SK-N-SH (cell line): ENCODE results near the gene SETD4. TPM values are rescaled to one million over a fixed set of nuclear protein-coding genes. Genes with fewer than 3 reads are reported as not detected.

ENCODE experiments used
- CTCF ChIA-PET: fragments of 300-600, 350-600 bp; formaldehyde crosslinking; extraction: SDS; loops from one replicate; lab custom pipeline; 2021; lab: Yijun Ruan, JAX
- POLR2A ChIA-PET: fragments of 350-600 bp; sonication (Branson Sonifier 250); formaldehyde crosslinking; extraction: SDS; loops from one replicate; lab custom pipeline; 2020; ENCODE audit warnings: antibody characterized with exemption, inconsistent platforms; lab: Yijun Ruan, JAX
- DNase-seq: peaks from one replicate; pipeline ENCODE4 v3.0.0; 2012
- H2AFZ ChIP-seq: fragments of 200-600 bp; sonication (generic); 2 replicates; pipeline ENCODE4 v1.8.1; 2016; ENCODE audit warnings: antibody characterized with exemption, mild to moderate bottlenecking, low read depth
- H3F3A ChIP-seq: fragments of 200-600 bp; sonication (generic); replicated peaks from 2 replicates; pipeline ENCODE3; 2016; ENCODE audit warnings: antibody characterized with exemption, mild to moderate bottlenecking; ENCODE audit not compliant: insufficient read depth
- H3K27ac ChIP-seq, 2 experiments: fragments of 200-500 bp in 1 of 2; fragments of 200-600 bp in 1 of 2; sonication (Bioruptor generic) in 1 of 2; sonication (generic), shearing (Covaris generic) in 1 of 2; 2 replicates each; pipeline versions ENCODE4 v1.5.1 to v1.6.1; 2014 to 2016; ENCODE audit warnings: low read depth in 2 of 2, inconsistent platforms in 1 of 2, low read length in 1 of 2, mild to moderate bottlenecking in 1 of 2, mixed read lengths in 1 of 2
- H3K27me3 ChIP-seq: fragments of 200-600 bp; sonication (generic), shearing (Covaris generic); 2 replicates; pipeline ENCODE4 v1.6.1; 2016; ENCODE audit warnings: mixed run types; ENCODE audit not compliant: insufficient read depth
- H3K36me3 ChIP-seq, 2 experiments: fragments of 200-500 bp in 1 of 2; fragments of 200-600 bp in 1 of 2; sonication (Bioruptor generic) in 1 of 2; sonication (generic) in 1 of 2; replicated peaks in 1 of 2; 2 replicates each; pipeline versions ENCODE3 to v1.5.1; 2014 to 2016; ENCODE audit warnings: low read length in 1 of 2, mild to moderate bottlenecking in 1 of 2; ENCODE audit not compliant: insufficient read depth in 2 of 2, control insufficient read depth in 1 of 2
- H3K4me1 ChIP-seq, 2 experiments: fragments of 200-500 bp in 1 of 2; fragments of 200-600 bp in 1 of 2; sonication (Bioruptor generic) in 1 of 2; sonication (generic), shearing (Covaris generic) in 1 of 2; 2 replicates each; pipeline versions ENCODE4 v1.5.1 to v1.6.1; 2014 to 2016; ENCODE audit warnings: low read depth in 1 of 2, low read length in 1 of 2, mixed run types in 1 of 2; ENCODE audit not compliant: insufficient read depth in 2 of 2, control insufficient read depth in 1 of 2
- H3K4me2 ChIP-seq: fragments of 200-600 bp; sonication (generic), shearing (Covaris generic); 2 replicates; pipeline ENCODE4 v1.6.1; 2017; ENCODE audit warnings: mixed run types
- H3K4me3 ChIP-seq, 2 experiments: fragments of 200-500 bp in 1 of 2; fragments of 200-600 bp in 1 of 2; sonication (Bioruptor generic) in 1 of 2; sonication (generic), shearing (Covaris generic) in 1 of 2; 2 replicates each; pipeline versions ENCODE4 v1.5.1 to v1.8.1; 2014 to 2016; ENCODE audit warnings: low read depth in 2 of 2, inconsistent platforms in 1 of 2, low read length in 1 of 2, mild to moderate bottlenecking in 1 of 2, mixed read lengths in 1 of 2, moderate library complexity in 1 of 2
- H3K79me2 ChIP-seq: fragments of 200-600 bp; sonication (generic); 2 replicates; pipeline ENCODE4 v1.8.1; 2017; ENCODE audit warnings: mild to moderate bottlenecking; ENCODE audit not compliant: insufficient read depth
- H3K9ac ChIP-seq: fragments of 200-600 bp; sonication (generic); 2 replicates; pipeline ENCODE4 v1.6.1; 2017; ENCODE audit warnings: mixed run types
- H3K9me2 ChIP-seq: fragments of 200-600 bp; sonication (generic); 2 replicates; pipeline ENCODE4 v1.6.1; 2017; ENCODE audit warnings: mixed run types
- H3K9me3 ChIP-seq: fragments of 200-600 bp; sonication (generic); 2 replicates; pipeline ENCODE4 v1.6.1; 2017; ENCODE audit warnings: mixed run types, mild to moderate bottlenecking, moderate library complexity
- H4K20me1 ChIP-seq: fragments of 200-600 bp; sonication (generic); 2 replicates; pipeline ENCODE4 v1.6.1; 2017; ENCODE audit warnings: mild to moderate bottlenecking, mixed run types; ENCODE audit not compliant: insufficient read depth
- EZH2phosphoT487 ChIP-seq: fragments of 200-600 bp; sonication (generic); IDR thresholded peaks from 2 replicates; pipeline ENCODE4 v1.6.1; 2017; ENCODE audit warnings: low read depth, mixed run types, mild to moderate bottlenecking, antibody characterized with exemption, moderate library complexity, borderline replicate concordance
- GABPA ChIP-seq: IDR thresholded peaks from 2 replicates; pipeline ENCODE4 v1.4.0; 2012; ENCODE audit warnings: low read depth, mild to moderate bottlenecking
- GATA2 ChIP-seq: sonication (generic); formaldehyde crosslinking; IDR thresholded peaks from 2 replicates; pipeline ENCODE4 v1.5.0; 2020; ENCODE audit warnings: mild to moderate bottlenecking, missing genetic modification reagents
- MEF2A ChIP-seq: IDR thresholded peaks from 2 replicates; pipeline ENCODE4 v1.4.0; 2012; ENCODE audit warnings: low read depth, borderline replicate concordance
- RFX5 ChIP-seq: IDR thresholded peaks from 2 replicates; pipeline ENCODE4 v1.6.1; 2012; ENCODE audit warnings: mild to moderate bottlenecking, improper control_type of control experiment, low read length
- SMC3 ChIP-seq: IDR thresholded peaks from 2 replicates; pipeline ENCODE4 v1.6.1; 2012; ENCODE audit warnings: low read depth, low read length, improper control_type of control experiment
- TAF1 ChIP-seq: IDR thresholded peaks from 2 replicates; pipeline ENCODE4 v1.6.1; 2012; ENCODE audit warnings: low read depth, mild to moderate bottlenecking, low read length, moderate library complexity, borderline replicate concordance
- TCF12 ChIP-seq: IDR thresholded peaks from 2 replicates; pipeline ENCODE4 v1.4.0; 2012
- TEAD4 ChIP-seq: IDR thresholded peaks from 2 replicates; pipeline ENCODE4 v1.4.0; 2012; ENCODE audit warnings: mild to moderate bottlenecking, borderline replicate concordance; ENCODE audit not compliant: insufficient read depth
- ZBTB33 ChIP-seq: IDR thresholded peaks from 2 replicates; pipeline ENCODE4 v1.4.0; 2012; ENCODE audit warnings: low read depth, borderline replicate concordance
- WGBS: methylation state at CpG from one replicate; pipeline ENCODE4 v1.1.6; 2017; ENCODE audit warnings: low lambda C conversion rate; 5-methylcytosine and 5-hydroxymethylcytosine counted together
- polyA plus RNA-seq, 3 experiments: library from polyadenylated mRNA; depleted of rRNA; stranded (reverse); fragments of >200 nt; gene quantifications; 2 replicates each; pipeline ENCODE4 v1.2.3, GENCODE V29; 2012

Gene SETD4
- polyA plus RNA-seq, 1 of the 3 experiments (the other 2 are of a cell fraction), result 15.9 TPM

DNA sequence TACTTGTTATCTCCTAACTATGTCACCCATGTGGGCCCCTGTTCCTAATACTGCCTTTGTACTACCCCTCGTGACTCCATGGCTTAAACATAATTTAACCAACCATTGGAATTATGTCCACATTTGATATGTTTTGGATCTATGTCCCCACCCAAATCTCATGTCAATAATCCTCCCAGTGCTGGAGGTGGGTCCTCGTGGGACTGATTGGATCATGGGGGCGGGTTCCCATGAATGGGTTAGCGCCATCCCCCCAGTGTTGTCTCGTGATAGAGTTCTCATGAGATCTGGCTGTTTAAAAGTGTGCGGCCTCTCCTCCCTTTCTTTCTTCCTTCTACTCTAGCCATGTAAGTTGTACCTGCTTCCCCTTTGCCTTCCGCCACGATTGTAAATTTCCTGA lies 19.3 kb upstream of the SETD4 start:
- H4K20me1 ChIP-seq, result no peaks in the 10 kb centered on the region
- 83% methylated on average over 8 of the region's 8 CpGs for WGBS

DNA sequence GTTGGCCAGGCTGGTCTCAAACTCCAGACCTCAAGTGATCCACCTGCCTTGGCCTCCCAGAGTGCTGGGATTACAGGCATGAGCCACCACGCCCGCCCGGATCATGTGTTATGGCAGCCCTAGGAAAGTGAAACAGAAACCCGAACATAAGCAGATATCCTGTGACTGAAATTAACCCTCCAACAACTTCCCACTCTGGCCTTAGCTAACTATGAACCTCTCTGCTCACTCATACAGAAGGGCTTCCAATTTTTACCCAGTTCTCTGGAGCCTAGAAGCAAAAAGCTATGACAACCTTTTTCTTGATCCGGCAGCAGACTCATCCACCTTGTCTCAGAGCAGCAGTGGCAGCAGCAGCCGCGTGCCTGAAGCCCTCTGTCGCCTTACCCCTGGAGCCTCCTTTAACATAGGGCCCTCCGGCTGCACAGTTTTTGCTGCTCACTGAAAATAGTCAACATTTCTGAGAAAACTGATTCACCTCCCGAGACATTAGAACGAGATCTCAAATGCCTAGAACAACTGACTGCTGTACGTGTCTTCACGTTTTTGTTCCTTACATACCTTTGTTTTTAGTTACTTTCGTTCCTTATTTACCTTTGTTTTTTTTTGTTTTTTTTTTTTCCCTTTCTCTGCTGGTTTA lies 18.8 kb upstream of the SETD4 start:
- H3F3A ChIP-seq, result no peaks in the 10 kb centered on the region
- TF ChIP-seq MEF2A (no peak), RFX5 (no peak), SMC3 (no peak), TAF1 (no peak), ZBTB33 (no peak), TEAD4 (no peak), GABPA (no peak)
- TF ChIP-seq, all 33 proteins: peak for 0
- Histone ChIP-seq H4K20me1 (no peaks in the 10 kb centered on the region), H3K9me2 (no peaks in the 10 kb centered on the region), H3K27ac (no peak overlapping the region), H3K4me2 (no peak overlapping the region), H3K36me3 (no peaks in the 10 kb centered on the region), H3K79me2 (no peaks in the 10 kb centered on the region), H3K4me3 (no peak overlapping the region), H3K9ac (no peak overlapping the region), H2AFZ (no peak overlapping the region), H3K9me3 (no peaks in the 10 kb centered on the region), H3K27me3 (no peaks in the 10 kb centered on the region), H3K4me1 (no peaks in the 10 kb centered on the region)
- ChIA-PET CTCF (interaction anchor here (0.5 to 1.3 kb wide), 2 partner anchors 26 to 283 kb away, joined by 3 to 5 read pairs; no protein-coding TSS in a partner anchor), POLR2A (no interaction called here)
- no peak for DNase-seq
- WGBS, result 91% methylated on average over 12 of the region's 14 CpGs

More for the DNA sequence above, 19.3 kb upstream of the SETD4 start:
- H3K27me3 ChIP-seq, result no peaks in the 10 kb centered on the region
- POLR2A ChIA-PET, result no interaction called here
- DNase-seq, result no peak
- H3K9ac ChIP-seq, result no peak overlapping the region
- H3K79me2 ChIP-seq, result no peaks in the 10 kb centered on the region
- no peak overlapping the region for H3K4me2 ChIP-seq
- H3K27ac ChIP-seq, result no peak overlapping the region
- no peaks in the 10 kb centered on the region for H3K9me2 ChIP-seq
- no peak overlapping the region for H2AFZ ChIP-seq
- TF ChIP-seq GATA2 (CRISPR knock-in tag) (no peak), TCF12 (no peak), TAF1 (no peak)
- H3F3A ChIP-seq, result no peaks in the 10 kb centered on the region
- no peaks in the 10 kb centered on the region for H3K36me3 ChIP-seq
- CTCF ChIA-PET, result no interaction called here
- H3K9me3 ChIP-seq, result no peaks in the 10 kb centered on the region
- H3K4me3 ChIP-seq, result no peak overlapping the region
- no peaks in the 10 kb centered on the region for H3K4me1 ChIP-seq

- no peaks in the 10 kb centered on the region for H3F3A ChIP-seq
- CTCF ChIA-PET, result interaction anchor here (1.1 to 1.3 kb wide), 3 partner anchors 27 to 48 kb away, joined by 3 to 5 read pairs (median 3); no protein-coding TSS in a partner anchor
- no peak for TF ChIP-seq RFX5
- TF ChIP-seq EZH2phosphoT487, result no peak
- TF ChIP-seq, all 33 proteins: peak for 0
- Histone ChIP-seq H3K9me2 (no peaks in the 10 kb centered on the region), H3K4me1 (peaks cover 0 to 2% of the 10 kb centered on the region in 2 experiments; a peak in 1 of 4 replicates), H3K27ac (no peak overlapping the region), H3K36me3 (peaks cover 0 to under 1% of the 10 kb centered on the region in 2 experiments), H4K20me1 (no peaks in the 10 kb centered on the region), H3K4me3 (no peak overlapping the region), H3K9me3 (no peaks in the 10 kb centered on the region), H2AFZ (no peak overlapping the region), H3K9ac (no peak overlapping the region), H3K4me2 (no peak overlapping the region), H3K27me3 (no peaks in the 10 kb centered on the region), H3K79me2 (no peaks in the 10 kb centered on the region)
- no peak for DNase-seq
- POLR2A ChIA-PET, result no interaction called here
- 84% methylated on average over 9 of the region's 9 CpGs for WGBS
Measured at GRCh38 chr21:36077758-36078157, 17.4 kb upstream of the SETD4 start.
